ENCODE measurements around the gene MYG1.
A peak's percentile ranks its signal among the peaks of the same experiment; 100 is the strongest.

MYG1 gene, protein sequence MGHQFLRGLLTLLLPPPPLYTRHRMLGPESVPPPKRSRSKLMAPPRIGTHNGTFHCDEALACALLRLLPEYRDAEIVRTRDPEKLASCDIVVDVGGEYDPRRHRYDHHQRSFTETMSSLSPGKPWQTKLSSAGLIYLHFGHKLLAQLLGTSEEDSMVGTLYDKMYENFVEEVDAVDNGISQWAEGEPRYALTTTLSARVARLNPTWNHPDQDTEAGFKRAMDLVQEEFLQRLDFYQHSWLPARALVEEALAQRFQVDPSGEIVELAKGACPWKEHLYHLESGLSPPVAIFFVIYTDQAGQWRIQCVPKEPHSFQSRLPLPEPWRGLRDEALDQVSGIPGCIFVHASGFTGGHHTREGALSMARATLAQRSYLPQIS

GRCh38 chr12:53299454-53300180 lies at the start of gene MYG1:
MYG1 (plus strand) TSS chr12:53299695; CDS start chr12:53299738, 43 bp downstream.
- peak within 1 kb of the TSS; percentile 82 for H3K4me3 ChIP-seq (ENCODE audit: low read depth, low read length)
- no peak for TF ChIP-seq CTCF (IDR thresholded peaks at IDR 0.05; ENCODE audit: low read depth, low read length)

DNA sequence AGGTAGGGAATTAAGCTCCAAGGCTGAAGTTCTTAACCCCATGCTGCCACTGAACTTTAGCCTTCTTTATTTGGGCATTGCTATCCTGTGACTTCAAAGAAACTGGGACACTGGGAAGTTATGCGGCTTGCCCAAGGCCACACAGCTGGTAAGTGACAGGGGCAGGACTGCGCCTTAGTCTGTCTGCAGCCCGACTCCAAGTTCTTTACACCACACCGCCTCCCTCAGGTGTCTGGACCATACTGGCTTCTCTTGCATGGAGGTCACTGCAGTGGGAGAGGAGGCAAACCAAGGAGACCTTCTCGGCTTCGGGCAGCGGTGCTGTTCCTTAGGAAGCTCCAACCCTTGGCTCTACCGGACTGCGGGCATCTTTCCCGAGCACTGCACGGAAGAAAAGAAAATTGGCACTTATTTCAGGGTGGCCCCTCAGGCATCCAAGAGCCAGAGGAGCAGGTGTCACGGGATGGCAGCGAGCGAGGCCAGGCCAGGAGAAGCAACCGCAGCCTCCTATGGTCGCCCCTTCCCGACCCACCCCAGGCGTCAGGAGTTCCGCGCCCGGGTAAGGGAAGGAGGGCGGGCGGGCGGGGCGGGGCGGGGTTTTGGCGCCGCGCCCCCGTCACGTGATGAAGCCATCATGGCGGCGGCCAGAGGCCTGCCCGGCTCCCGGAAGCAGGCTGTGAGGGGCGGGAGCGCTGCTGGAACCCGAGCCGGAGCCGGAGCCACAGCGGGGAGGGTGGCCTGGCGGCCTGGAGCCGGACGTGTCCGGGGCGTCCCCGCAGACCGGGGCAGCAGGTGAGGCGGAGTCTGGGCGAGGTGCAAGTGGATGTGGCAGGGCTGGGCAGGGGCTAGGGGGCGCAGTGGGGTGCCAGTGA lies 47.8 kb upstream of the MYG1 start:
- H3K4me3 ChIP-seq (ENCODE audit: low read depth, low read length), result peak overlapping the region; percentile 88
- TF ChIP-seq CTCF (IDR thresholded peaks at IDR 0.05; ENCODE audit: low read depth, low read length), result no peak

DNA sequence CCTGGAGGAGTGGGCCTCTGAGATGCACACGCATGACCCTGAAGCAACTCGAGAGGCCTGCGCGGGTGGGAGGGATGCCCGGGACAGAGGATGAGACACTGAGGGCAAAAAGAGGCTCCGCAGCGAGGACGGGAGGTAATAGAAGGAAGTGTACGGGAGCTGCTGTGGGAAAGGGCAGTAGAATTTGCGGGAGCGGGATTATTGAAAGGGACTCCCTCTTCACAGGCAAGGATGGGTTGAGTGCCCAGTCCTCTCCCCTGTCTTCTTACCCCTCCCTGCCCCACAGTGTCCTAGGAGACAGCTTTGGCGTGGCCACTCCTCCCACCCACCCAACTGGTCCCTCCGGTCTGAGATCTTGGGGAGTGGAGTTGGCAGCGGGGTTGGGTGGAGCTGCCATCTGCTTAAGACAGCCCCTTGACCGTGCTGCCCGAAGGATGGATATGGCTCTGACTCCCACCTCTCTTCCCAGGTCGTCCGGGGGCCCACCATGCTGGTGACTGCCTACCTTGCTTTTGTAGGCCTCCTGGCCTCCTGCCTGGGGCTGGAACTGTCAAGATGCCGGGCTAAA lies 47.1 kb upstream of the MYG1 start:
- peak overlapping the region; percentile 88 for H3K4me3 ChIP-seq (ENCODE audit: low read depth, low read length)
- no peak for TF ChIP-seq CTCF (IDR thresholded peaks at IDR 0.05; ENCODE audit: low read depth, low read length)

DNA sequence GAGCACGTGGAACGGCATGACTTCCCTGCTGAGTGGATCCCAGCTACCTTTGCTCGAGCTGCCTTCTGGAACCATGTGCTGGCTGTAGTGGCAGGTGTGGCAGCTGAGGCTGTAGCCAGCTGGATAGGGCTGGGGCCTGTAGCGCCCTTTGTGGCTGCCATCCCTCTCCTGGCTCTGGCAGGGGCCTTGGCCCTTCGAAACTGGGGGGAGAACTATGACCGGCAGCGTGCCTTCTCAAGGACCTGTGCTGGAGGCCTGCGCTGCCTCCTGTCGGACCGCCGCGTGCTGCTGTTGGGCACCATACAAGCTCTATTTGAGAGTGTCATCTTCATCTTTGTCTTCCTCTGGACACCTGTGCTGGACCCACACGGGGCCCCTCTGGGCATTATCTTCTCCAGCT lies 46.2 kb upstream of the MYG1 start:
- TF ChIP-seq CTCF (IDR thresholded peaks at IDR 0.05; ENCODE audit: low read depth, low read length), result no peak
- H3K4me3 ChIP-seq (ENCODE audit: low read depth, low read length), result peak overlapping the region; percentile 88

GRCh38 chr12:53254816-53255545 lies 44.5 kb upstream of the MYG1 start:
- H3K4me3 ChIP-seq (ENCODE audit: low read depth, low read length), result no peak overlapping the region
- TF ChIP-seq CTCF (IDR thresholded peaks at IDR 0.05; ENCODE audit: low read depth, low read length), result no peak

GRCh38 chr12:53255996-53256395 lies 43.5 kb upstream of the MYG1 start:
- no peak overlapping the region for H3K4me3 ChIP-seq (ENCODE audit: low read depth, low read length)
- TF ChIP-seq CTCF (IDR thresholded peaks at IDR 0.05; ENCODE audit: low read depth, low read length), result no peak
